GM11168 (cell line): ENCODE measurements around the gene FAM13A.

Source experiments
- in situ Hi-C: fragments of 300-500 bp; cut with MboI; formaldehyde crosslinking; loops from one replicate; pipeline ENCODE4 v1.12.0; 2022; ENCODE audit warnings: low sequenced_read_pairs; ENCODE audit not compliant: unreplicated experiment

Gene FAM13A

GRCh38 chr4:88759039-88759894 is 297.7 kb downstream of the FAM13A start:
- in situ Hi-C loops = no loop called here

DNA sequence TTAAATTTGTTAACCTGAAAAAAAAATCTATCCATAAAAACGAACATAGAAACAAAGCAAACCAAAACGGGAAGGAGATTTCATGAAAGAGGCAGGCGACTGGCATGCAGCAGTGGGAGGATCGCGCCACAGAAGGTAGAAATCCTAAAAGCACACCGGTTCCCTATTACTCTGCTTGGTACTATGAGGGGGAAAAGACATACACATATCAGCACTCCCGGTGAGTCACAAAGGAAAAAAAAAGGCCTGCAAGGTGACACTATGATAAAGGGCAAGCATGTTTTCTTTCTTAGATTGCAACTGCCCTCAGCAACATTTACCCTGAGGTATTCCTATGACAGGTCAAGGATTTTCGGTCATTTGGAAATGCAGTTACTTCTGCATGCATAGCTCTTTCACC is 298.7 kb downstream of the FAM13A start:
- in situ Hi-C loops = no loop called here

DNA sequence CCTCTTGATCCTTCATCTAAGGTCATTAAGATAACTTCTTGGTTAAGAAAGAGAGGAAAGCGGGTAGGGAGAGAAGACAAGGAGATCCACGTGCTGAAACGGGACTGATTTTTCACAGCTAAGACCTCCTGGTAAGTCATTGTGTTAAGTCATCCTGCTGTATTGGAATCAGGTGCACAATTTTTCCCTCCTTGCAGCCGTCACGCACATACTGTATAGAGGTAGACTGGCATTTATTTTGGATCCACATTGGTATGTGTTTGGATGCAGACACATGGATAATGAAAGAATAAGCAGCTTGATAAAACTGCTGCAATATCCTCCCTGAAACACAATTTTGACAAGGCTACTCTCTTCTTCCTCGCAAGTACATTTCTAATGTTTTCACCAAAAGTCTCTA is 299.2 kb downstream of the FAM13A start:
- in situ Hi-C loops = no loop called here

GRCh38 chr4:88757067-88757466 is 299.9 kb downstream of the FAM13A start:
- in situ Hi-C loops = no loop called here

DNA sequence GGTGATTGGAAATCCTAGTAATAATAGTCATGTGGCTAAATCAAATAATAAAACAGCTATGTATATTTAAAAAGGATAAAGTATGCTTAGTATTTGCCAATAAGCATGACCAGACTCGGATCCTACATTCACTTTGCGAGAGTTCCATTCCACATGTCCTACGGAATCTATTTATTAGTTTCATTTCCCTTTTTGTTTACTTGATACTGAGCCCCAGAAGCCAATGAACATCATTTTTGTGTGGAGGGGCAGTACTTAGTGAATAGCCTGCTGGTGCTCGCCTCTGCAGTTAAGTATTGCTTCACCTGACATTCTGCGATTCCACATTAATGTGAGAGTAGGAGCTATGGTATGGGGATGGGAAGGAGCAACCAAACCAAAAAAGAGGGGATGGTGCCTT is 300.8 kb downstream of the FAM13A start:
- in situ Hi-C loops = no loop called here

DNA sequence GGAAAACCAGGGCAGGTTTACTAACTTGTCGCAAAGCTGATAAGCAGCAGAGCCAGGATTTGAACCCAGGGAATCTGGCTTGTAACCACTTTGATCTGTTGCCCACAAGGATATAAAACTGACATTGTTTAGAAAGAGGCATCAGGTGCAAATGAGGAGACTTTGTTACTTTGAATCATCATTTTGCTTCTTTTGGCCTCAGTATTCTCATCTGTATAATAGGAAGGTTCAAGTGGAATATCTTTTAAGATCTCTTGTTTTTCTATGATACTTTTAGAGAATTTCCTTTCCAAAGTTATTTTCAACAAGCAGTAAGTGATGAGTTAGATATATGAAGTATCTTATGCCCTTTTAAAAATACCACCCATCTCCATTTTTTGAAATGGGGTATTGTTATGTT is 301.5 kb downstream of the FAM13A start:
- in situ Hi-C loops = no loop called here

DNA sequence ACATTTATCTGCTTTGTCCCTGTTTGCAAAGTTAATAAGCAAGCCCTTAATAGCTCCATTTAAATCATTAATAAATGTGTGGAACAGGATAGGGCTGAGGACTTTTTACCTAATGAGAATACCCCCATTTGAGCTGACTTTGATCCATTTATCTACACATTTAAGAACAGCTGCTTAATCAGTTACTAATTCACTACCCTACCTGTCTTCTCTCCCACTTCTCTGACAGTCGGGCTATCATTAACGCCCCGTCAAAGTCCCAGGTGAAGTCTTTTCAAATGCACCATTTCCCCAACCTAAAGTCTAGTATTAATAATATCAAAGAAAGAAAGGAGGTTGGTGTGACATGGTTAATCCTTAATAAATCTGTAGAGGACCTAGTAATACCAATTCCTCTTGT is 302.2 kb downstream of the FAM13A start:
- in situ Hi-C loops = no loop called here

DNA sequence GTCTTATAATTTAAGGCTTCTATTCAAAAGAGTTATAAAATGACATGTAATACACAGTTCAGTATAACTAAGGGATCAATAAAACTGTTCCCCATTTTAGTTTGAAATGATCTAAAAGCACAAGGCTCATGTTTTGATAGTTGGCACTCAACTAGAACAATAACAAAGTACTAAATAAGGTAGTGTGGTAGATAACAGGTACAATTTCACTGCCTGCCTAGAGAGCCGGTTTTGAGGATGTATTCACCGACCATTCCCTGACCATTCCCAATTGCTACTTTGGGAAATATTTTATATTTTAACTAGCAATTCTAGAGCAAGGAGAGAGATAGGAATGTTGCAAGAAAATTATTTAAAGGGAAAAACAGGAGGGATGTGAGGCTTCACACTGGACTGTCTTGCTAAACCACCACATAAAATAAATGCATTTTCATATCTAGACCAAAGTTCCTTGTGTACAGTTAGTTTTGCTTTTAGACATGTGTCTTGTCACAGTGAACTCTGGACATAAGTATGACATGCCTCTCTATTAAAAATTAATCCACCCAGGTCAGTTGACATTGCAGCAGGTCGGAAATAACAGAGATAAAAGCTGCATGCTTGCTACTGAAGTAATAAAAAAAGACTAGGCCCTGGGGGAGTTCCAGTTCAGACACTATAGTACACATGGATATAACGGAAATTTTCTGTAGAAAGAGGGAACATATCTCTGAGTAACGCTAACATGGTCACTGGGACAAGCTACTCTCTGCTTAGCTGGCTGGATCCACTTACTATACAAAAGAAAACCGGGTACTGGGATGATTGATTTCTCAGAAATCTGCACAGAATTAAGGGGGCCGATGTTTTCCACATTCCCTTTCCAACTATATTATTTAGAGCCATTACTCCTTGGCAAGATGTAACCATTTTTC is 303.1 kb downstream of the FAM13A start:
- in situ Hi-C loops = no loop called here

GRCh38 chr4:88752754-88753153 is 304.2 kb downstream of the FAM13A start:
- in situ Hi-C loops = no loop called here

DNA sequence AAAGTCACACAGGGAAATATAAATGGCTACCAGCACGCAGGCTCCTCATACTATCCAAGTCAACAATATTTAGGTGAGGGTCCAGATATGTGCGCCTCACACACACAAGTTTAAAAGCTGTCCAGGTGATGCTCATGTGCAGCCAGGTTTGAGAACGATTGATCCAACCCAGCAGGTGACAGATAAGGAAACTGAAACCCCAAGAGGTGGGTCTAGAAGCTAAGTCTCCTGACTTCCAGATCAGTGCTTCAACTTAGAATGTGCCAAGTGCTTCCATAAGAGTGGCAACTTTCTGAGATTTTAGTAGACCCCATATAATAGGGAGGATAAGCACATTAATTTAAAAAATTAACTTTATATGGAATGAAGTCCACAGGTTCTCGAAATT is 304.9 kb downstream of the FAM13A start:
- in situ Hi-C loops = no loop called here

GRCh38 chr4:88751258-88752075 is 305.5 kb downstream of the FAM13A start:
- in situ Hi-C loops = no loop called here

- in situ Hi-C loops = no loop called here
Measured at GRCh38 chr4:88750369-88750768, 306.6 kb downstream of the FAM13A start.

- in situ Hi-C loops = no loop called here
Measured at GRCh38 chr4:88747351-88747750, 309.6 kb downstream of the FAM13A start.

GRCh38 chr4:88746206-88746605 is 310.8 kb downstream of the FAM13A start:
- in situ Hi-C loops = no loop called here

DNA sequence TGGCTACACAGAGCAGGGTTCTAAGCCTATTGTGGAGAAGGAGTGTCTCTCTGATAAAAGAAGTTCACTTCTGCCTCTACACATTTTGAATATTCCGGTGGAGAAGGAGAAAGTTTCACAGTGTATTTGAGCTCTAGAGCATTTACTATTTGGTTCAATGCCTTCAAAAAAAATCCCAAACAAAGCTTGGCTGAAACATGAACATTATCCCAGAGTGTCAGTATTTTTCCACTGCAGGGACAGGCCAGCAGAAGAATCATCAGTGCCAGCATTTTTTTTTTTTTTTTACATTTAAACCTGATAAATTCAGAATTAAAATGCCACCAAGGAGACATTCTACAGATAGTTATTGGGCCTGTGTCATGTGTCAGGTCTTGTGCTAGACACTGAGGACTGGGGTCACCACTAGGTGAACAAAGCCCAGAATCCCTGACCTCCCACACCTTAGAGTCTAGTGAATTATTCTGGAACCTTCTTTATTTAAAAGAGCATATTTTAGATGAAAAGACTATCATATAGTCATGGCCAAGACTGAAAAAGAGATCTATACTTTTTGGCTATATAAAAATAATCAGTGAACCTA is 311.3 kb downstream of the FAM13A start:
- in situ Hi-C loops = no loop called here

DNA sequence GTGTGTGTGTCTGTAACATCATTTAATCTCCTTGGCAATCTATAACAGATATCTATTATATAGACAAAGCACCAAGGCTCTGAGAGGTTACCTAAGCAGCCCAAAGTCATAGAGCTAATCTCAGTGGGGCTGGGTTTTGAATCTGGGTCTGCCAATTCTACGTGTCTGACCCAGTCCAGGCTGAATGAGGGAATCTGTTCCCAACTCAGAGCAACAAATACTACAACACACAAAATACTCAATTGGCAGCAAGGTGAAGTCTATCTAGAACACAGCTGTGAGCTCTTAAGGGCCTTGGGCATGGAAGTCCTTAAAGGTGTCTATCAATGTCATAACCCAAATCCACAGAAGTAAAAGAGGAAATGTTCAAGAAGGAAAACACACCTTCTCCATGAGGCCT is 311.8 kb downstream of the FAM13A start:
- in situ Hi-C loops = no loop called here

DNA sequence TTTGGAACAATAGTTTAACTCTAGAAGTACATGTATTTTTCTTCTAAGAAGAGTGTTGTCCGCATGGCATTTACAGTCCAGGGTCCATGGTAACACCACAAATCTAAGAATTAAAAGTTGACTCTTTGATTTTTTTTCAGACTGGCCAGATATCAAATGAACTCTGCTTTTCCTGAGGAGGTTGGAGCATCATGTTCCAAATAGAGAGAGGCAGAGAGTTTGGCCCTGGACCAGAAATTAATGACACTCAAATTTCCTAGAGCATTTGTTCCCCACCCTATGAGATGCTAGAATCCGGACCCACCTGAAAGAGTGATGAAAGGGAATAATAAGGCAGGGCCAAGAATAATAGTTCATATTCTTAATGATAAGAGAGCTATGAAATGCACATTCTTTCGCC is 312.4 kb downstream of the FAM13A start:
- in situ Hi-C loops = no loop called here

GRCh38 chr4:88743696-88744095 is 313.3 kb downstream of the FAM13A start:
- in situ Hi-C loops = no loop called here

DNA sequence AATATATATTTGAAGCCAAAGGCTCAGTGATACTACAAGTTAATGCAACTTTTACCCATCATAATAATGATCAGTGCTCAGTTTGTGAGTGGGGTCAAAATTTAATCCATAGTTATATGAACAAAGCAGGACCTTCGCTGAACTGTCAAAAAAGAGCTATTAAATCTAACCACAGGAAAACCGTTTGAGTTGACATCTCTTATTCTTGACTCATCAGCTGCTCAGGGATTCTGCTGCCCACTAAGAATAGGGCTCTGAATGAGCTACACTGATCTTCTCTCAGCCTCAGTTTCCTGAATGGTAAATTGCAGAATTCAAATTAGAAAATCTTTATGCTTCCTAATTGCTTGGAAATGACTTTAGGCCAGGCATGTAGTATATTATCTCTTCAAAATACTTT is 314.4 kb downstream of the FAM13A start:
- in situ Hi-C loops = no loop called here

DNA sequence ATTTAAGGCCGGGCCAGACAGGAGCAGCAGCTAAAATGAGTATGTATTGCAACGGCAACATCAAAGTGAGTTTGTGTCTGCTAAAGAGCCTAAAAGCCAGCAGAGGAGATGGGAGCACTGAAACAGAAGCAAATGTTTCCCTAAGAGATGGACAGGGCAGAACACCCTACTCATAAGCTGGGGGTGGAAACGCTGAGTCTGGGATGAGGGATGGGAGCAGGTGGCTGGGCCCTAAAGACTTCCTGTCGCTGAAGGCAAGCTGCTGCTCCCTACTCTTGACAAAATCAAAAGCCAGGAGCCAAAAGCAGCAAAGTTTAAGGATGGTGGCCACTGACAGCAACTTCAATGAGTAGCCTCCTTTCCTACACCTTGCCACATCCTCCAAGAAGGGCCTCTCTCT is 318.8 kb downstream of the FAM13A start:
- in situ Hi-C loops = no loop called here
